ENCODE results near the gene ARID3C.

ARID3C gene

DNA sequence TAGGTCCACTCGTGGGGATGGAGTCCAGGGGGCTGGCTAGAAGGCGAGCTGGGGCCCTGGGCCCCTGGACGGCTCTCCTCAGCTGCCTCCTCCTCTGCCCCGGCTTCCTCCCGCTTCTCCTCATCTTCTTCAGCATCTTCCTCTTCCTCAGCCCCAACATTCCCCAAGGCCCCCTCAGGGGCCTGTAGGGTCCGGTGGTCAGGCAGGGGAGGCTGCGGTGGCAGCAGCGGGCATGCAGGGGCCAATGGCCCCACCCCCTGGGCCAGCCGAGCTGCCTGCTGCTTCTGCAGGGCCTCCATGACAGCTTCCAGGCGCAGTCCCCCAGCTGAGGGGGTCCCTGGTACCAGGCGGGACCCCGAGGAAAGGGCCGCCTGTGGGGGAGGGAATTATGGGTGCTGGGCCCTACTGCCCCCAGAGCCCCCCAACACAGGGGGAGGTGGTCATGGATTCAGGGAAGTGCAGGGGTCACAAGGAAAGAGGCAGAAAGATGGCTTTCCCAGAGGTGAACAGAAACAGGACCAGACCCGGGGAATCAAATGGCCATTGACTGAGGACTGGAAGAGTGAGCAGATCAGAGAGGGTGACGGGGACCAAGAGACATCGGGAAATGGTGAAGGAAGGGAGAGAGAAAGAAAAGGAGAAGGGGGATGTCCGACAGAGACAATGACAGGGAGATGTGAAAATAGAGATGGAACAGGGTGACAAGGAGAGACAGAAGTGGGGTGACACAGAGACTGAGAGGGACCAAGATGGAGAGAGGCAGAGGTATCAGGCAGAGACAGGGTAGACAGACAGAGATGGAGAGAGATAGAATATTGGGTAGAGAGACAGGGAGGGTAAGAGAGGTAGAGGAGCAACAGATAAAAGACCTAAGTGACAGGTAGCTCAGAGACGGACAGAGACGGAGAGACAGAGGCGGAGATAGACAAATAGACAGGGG lies 880 bp downstream of the ARID3C start:
- no peak for DNase-seq

DNA sequence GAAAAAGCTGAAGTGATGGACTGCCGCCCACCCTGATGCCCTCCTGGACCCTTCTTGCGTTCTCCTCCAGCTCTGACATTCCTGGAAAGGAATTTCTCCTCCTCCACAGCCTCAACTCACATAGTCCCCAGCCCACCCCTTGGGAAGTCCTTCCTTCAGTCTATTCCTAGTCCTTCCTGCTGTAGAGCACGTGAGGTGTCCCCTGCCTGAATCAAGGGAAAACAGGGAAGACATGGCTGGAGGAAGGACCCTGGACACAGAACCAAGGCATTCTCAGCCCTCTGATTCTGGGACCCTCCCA lies 3.7 kb downstream of the ARID3C start:
- no peak for DNase-seq

DNA sequence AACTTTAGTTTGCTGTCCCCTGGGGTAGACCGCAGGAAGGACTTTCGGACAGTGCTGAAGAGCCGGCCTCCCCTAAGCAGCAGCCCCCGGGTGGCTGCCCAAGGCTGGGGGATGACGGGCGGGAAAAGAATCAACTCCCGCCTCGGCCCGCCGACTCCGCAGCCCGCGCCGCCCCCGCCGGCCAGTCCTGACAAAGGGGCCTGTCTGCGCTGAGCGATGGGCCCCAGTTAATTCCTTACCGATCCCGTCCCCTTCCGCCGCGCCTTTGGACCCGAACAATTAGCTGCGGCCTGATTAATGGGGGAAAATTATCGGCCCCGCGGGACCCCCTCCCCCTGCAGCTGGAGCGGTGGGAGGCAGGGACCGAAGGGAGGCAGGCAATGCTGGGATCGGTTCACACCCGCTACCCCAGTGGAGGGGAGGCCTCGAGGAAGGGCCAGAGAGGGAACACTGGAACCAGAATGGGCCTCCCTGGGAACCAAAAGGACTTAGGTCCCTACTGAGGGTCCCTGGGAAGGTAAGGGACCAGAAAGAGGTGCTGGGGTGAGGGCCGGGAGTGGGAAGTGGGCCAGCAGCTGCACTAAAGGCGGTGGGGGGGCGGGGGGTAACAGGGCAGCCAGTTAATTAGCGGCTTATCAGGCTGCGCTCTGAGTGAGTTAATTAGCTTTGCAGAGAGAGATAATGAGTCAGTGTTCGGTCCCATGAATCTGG lies 4.2 kb downstream of the ARID3C start:
- no peak for DNase-seq

DNA sequence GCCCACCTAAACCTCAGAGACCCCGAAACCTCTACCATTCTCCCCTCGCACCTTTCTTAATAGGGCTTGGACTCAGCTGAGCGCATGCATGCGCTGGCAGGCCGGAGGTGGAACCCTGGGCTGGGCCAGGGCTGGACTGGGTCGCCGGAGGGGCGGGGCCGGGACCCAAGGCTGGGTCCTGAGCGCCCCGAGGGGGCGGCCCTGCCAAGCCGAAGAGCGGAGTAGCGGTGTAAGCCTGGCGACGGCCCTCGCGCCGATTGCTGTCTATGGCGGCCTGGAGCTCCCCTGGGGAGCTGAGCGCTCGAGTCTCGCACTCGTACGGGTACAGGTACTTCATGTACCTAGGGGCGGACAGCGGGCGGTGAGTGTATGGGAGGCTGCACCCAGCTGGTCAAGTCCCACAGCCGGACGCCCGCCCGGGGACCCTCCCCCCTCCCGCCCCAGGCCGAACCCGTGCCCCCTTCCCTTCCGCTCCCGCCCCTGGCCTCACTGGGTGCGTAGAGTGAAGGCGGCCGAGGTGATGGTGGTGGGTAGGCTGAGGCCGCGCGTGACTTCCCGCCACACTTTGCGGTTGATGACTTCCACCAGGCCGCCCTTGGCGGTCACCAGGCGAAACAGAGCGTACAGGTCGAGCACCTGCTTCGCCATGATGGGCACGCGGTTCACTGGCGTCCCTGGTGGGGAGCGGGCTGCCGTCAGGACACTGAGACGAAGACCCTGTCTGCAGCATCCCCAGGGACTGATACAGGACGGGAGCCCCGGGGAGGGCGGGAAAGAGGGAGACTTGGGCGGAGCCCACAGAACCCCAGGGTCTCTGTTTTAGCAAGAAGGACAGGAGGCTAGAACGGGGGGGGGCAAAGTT lies 5.3 kb downstream of the ARID3C start:
- no peak for DNase-seq

DNA sequence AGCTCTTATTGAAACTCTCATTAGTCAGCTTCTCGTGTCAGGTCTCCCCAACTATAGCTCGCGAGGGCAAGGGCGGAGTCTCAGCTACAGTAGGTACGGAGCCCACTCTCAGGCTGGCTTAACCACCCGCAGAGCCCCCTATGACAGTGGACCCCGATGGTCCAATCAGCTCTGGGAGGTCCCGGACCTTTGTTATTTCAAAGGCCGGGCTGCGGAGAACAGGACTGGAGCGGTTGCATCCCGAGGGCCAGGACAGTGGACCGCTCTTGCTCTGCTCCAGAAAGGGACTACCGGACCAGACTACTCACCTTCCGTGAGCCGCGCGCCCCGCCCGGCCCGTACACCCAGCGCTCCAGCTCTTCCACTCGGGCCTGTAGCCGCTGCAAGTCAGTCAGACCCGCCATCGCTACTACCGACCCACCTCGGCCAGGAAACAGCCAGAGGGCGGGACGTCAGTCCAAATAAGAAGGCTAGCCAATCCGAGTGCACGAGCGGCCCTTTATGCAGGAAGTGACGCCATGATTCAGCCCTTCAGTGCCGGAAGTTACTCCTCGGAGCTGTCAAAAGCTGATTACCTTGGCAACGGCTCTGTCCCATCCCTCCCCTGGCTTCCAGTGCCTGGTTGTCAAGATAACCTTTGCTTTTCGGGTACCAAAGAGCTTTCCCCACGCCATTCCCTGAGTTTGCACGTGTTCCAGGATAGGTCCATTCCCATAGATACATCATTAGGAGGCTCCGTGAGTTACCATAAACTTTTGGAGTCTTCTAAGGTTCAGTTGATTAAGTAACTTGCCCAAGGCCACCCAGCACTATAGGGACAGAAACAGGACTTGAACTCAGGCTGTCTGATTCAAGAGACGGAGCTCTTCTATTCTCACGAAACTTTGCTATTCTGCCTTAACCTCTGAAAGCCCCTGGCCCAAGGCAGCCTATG lies 8.5 kb downstream of the ARID3C start, which contains the start of gene DCTN3:
TSS of gene DCTN3 (minus strand) at position 435 of the 934 bp plus-strand sequence. CDS start at position 404, 31 bp downstream.
- DNase-seq, result peak; percentile 95

DNA sequence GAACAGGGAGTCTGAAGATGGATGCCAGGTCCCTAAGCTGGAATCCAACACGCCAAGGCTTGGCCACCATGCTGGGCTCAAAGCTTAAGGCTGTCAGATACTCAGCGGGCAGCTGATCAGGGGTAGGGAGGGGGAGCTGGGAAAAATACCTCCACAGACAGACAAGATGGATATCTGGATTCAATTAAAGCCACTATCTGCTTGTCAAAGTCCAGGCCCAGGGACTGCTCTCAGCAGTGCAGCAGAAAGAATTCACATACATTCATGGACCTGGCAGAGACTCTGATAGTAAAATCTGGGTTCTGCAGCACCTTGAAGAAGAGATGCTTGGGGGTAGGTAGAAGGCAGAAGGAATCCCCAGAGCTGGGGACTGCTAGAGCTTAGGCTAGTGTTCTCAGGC lies 13.7 kb downstream of the ARID3C start:
- DNase-seq, result no peak

DNA sequence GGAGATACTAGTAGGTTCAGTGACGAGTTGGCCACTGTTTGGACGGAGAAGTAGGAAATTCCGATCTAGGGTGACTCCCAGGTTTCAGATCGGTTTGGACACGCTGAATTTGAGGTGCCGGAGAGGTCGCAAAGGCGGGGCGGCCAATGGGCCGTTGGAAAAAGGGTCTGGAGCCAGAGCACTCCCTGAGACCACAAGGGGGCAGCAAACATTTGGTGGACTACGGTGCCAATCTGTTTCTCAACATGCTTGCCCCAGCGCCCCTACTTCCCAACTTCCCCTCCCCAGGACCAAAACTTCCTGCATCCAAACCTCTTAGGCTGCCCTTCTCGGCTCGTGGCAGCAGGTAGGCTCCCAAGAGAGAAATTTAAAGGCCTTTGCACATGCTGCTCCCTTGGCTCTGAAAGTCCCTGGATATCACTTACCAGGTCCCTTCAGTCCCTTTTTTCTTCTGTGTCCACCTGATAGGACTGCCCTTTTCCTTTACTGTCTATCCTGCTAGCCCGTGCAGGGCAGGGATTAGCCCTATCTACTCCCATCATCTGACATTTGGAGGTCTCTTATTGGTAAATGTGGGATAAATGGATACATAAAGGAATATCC lies 16.0 kb downstream of the ARID3C start:
- peak; percentile 69 for DNase-seq

- peak; percentile 80 for DNase-seq
Measured at GRCh38 chr9:34611811-34612787, 16.8 kb downstream of the ARID3C start, which contains the start of gene RPP25L. RPP25L (minus strand) TSS chr9:34612097; CDS start chr9:34611296, 801 bp downstream.

GRCh38 chr9:34611251-34611810 lies 17.5 kb downstream of the ARID3C start:
- no peak for DNase-seq

- DNase-seq, result no peak
Measured at GRCh38 chr9:34610434-34611206, 18.2 kb downstream of the ARID3C start.

GRCh38 chr9:34607331-34607730 lies 21.5 kb downstream of the ARID3C start:
- DNase-seq, result no peak

- no peak for DNase-seq
Measured at GRCh38 chr9:34606905-34607304, 22.0 kb downstream of the ARID3C start.

- no peak for DNase-seq
Measured at GRCh38 chr9:34606190-34606589, 22.7 kb downstream of the ARID3C start.

DNA sequence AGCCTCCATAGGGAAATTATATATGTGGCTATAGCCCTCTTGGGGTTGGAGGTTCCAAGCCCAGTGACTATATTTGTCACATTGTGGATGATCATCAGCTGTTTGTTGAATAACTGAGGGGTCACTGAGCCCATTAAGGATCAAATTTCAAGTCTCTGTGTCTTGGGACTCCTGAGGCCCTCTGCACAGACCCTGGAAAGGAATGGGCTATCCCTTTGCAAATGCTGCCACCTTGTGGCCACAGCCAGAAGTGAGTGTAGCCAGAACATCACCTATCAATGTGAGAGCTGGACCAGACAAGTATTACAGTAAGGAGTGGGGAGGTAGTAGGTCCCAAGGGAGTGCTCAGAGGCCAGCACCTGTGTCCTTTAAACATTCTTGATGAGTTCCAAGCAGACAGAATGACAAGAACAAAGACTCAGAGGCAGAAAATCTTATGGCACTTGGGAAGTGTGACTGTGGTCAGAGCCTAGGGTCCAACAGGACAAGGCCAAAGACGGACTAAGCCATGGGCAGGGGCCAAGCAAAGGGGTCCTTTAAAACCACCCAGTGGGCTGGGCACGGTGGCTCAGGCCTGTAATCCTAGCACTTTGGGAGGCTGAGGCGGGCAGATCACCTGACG lies 25.1 kb downstream of the ARID3C start:
- peak; percentile 67 for DNase-seq

- DNase-seq, result no peak
Measured at GRCh38 chr9:34601937-34602573, 26.8 kb downstream of the ARID3C start.

- no peak for DNase-seq
Measured at GRCh38 chr9:34600908-34601307, 28.0 kb downstream of the ARID3C start.

- DNase-seq, result no peak
Measured at GRCh38 chr9:34599546-34599945, 29.3 kb downstream of the ARID3C start.

DNA sequence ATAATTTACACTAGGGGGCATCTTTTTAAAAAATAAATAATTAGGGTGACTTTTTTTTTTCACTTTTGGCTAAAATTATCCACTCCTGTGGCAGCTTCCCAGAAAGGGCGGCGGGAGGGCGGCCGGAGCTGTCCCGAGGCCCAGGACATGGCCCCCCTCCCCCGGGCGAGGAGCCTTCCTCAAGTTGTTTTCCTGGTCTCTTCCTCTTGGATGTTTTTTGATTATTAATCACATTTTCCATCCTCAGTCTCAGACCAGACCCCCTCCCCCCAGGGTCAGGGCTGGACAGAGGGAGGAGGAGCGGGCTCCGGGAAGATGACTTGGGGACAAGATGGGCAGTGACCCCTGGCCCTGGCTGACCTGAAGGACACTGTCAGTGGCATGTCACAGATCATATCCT lies 34.7 kb downstream of the ARID3C start:
- no peak for DNase-seq
